Thyroid gland (tissue), 4 donors: ENCODE measurements around the gene OR51D1.

ENCODE experiments used
- POLR2A ChIP-seq, 2 donors: fragments of 450-650 bp; IDR thresholded peaks; one replicate each; pipeline ENCODE4 v1.6.1; 2017; ENCODE audit warnings: antibody characterized with exemption in 2 of 2, mild to moderate bottlenecking in 2 of 2, moderate library complexity in 1 of 2
- TF ChIP-seq, protein P1 (sequence below), 6 experiments: fragments of 200-600 bp in 3 of 6; fragments of 450-650 bp in 3 of 6; sonication (generic) in 3 of 6; IDR thresholded peaks; one replicate each; pipeline ENCODE4 v1.5.1; 2016 to 2019; ENCODE audit warnings: antibody characterized with exemption in 6 of 6, mild to moderate bottlenecking in 2 of 6, inconsistent platforms in 1 of 6, moderate library complexity in 1 of 6

DNA sequence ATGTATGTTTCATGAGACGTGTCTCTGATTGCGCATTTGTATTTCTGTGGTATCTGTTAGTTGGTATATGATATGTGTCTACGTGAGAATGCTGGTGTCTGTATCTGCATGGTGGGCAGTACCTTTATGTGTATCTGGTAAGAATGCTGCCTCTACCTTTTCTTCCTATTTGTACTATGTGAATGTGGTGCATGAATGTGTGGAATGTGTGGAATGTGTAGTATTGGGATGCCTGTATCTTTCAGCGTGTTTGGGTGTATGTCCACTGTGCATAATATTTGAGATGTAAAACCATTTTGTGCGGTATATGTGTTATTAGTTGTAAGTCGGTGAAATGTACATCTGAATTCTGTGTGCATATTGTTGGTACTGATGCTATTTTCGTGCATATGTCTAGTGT lies 4.2 kb downstream of the OR51D1 start:
- TF ChIP-seq, protein P1, sequence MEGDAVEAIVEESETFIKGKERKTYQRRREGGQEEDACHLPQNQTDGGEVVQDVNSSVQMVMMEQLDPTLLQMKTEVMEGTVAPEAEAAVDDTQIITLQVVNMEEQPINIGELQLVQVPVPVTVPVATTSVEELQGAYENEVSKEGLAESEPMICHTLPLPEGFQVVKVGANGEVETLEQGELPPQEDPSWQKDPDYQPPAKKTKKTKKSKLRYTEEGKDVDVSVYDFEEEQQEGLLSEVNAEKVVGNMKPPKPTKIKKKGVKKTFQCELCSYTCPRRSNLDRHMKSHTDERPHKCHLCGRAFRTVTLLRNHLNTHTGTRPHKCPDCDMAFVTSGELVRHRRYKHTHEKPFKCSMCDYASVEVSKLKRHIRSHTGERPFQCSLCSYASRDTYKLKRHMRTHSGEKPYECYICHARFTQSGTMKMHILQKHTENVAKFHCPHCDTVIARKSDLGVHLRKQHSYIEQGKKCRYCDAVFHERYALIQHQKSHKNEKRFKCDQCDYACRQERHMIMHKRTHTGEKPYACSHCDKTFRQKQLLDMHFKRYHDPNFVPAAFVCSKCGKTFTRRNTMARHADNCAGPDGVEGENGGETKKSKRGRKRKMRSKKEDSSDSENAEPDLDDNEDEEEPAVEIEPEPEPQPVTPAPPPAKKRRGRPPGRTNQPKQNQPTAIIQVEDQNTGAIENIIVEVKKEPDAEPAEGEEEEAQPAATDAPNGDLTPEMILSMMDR (IDR thresholded peaks at IDR 0.05) = no peak
- TF ChIP-seq POLR2A (IDR thresholded peaks at IDR 0.05) = no peak
